ENCODE results near the gene STOML1. TPM values are rescaled to one million over a fixed set of nuclear protein-coding genes. Genes with fewer than 3 reads are reported as not detected.

STOML1 gene
- total RNA-seq, 4 donors from 2014 or later: 15.2 to 28.8 (median 16.9) TPM

DNA sequence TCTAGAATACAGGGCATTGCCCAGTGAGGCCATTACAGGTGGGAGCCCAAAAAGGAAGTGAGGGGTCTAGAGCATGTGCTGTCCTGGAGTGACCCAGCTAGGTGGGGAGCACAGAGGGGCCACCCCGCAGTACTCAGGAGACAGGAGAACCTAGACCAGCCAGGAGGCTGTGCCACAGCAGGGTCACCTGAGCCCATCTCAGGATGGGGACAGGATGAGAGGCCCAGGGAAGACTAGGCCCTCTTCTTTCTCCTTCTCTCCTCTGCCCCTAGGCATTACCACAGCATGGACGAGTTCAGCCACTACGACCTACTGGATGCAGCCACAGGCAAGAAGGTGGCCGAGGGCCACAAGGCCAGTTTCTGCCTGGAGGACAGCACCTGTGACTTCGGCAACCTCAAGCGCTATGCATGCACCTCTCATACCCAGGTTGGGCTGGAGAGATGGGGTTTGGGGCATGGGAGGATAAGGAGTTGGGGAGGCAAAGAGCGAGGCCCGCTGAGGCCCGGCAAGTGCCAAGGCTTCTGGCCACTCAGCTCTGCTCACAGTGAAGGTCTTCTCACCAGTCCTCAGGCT lies 45.2 kb downstream of the STOML1 start:
- no peak for DNase-seq

DNA sequence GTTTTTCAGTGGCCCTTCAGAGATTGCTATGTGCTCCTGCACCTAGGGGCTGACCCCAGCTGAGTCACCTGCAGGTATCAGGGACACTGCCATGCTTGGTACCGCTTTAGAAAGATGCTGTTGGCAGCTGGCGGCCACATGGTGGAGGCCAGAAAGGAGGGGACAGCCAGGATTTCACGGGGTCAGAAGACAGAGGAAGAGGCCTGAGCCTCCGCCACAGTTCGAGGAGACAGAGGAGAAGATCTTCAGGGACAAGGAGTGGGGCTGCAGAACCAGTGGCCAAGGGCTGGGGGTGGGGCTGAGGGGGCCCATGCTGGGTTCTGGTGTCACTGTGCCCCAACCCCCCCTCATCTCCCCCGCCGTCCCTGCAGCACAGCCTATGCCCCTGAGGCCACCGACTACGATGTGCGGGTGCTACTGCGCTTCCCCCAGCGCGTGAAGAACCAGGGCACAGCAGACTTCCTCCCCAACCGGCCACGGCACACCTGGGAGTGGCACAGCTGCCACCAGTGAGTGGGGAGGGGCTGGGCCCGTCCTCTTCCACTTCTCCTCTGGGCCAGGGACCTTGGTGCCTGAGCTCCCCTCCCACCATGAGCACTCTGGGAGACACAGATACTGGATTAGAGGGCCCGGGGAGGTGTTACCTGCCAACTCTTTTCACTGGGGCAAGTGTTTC lies 45.9 kb downstream of the STOML1 start:
- H3K4me1 ChIP-seq: peaks cover under 1 to 5% of the 10 kb centered on the region in 2 donors
- H3K9me3 ChIP-seq: no peaks in the 10 kb centered on the region
- no peak overlapping the region for H3K4me3 ChIP-seq
- TF ChIP-seq, protein P1, sequence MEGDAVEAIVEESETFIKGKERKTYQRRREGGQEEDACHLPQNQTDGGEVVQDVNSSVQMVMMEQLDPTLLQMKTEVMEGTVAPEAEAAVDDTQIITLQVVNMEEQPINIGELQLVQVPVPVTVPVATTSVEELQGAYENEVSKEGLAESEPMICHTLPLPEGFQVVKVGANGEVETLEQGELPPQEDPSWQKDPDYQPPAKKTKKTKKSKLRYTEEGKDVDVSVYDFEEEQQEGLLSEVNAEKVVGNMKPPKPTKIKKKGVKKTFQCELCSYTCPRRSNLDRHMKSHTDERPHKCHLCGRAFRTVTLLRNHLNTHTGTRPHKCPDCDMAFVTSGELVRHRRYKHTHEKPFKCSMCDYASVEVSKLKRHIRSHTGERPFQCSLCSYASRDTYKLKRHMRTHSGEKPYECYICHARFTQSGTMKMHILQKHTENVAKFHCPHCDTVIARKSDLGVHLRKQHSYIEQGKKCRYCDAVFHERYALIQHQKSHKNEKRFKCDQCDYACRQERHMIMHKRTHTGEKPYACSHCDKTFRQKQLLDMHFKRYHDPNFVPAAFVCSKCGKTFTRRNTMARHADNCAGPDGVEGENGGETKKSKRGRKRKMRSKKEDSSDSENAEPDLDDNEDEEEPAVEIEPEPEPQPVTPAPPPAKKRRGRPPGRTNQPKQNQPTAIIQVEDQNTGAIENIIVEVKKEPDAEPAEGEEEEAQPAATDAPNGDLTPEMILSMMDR (IDR thresholded peaks at IDR 0.05 in 4 of 5, conservative IDR thresholded peaks at IDR 0.05 in 1 of 5): no peak
- no peak for ATAC-seq
- no peak overlapping the region for H3K27ac ChIP-seq
- in situ Hi-C loops (cut with MboI; ENCODE audit: low sequenced_read_pairs in 4 of 4): no loop called here
- no peak for DNase-seq
- peaks cover 0 to 3% of the 10 kb centered on the region in 2 donors for H3K36me3 ChIP-seq
- intact Hi-C loops (cut with DNase I; ENCODE audit: low total_unique reads): no loop called here
- H3K27me3 ChIP-seq: no peaks in the 10 kb centered on the region

More for the DNA sequence above, 45.2 kb downstream of the STOML1 start:
- in situ Hi-C loops (cut with MboI; ENCODE audit: low sequenced_read_pairs in 4 of 4) (no loop called here), intact Hi-C loops (cut with DNase I; ENCODE audit: low total_unique reads) (no loop called here)
- ATAC-seq: no peak
- H3K27ac ChIP-seq: no peak overlapping the region
- no peaks in the 10 kb centered on the region for H3K9me3 ChIP-seq
- peaks cover 8 to 12% of the 10 kb centered on the region in 2 donors for H3K4me1 ChIP-seq
- TF ChIP-seq POLR2A (IDR thresholded peaks at IDR 0.05): no peak
- TF ChIP-seq, protein P1 (IDR thresholded peaks at IDR 0.05 in 4 of 5, conservative IDR thresholded peaks at IDR 0.05 in 1 of 5): no peak
- H3K27me3 ChIP-seq: no peaks in the 10 kb centered on the region
- no peak overlapping the region for H3K4me3 ChIP-seq
- H3K36me3 ChIP-seq: peaks cover 0 to 3% of the 10 kb centered on the region in 2 donors

DNA sequence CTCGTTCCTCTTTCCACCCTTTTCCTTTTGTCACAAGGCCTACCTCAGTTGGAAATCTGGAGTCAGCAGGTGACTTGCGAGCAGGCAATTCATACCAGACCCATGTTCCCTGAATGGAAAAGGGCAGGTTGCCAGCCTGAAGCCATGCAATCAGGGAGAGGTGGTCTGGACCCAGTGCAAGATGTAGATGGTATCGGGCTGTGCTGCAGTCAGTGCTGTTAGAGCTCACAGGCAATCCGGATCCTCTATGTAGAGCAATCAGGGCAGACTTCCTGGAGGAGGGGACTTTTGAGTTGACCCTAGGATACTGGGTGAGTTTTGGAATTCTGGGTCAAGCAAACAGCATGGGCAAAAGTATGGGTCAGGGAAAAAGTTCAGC lies 47.0 kb downstream of the STOML1 start:
- Histone ChIP-seq H3K27ac (no peak overlapping the region), H3K36me3 (peaks cover 0 to 3% of the 10 kb centered on the region in 2 donors), H3K27me3 (no peaks in the 10 kb centered on the region), H3K4me1 (no peaks in the 10 kb centered on the region), H3K4me3 (no peak overlapping the region), H3K9me3 (no peaks in the 10 kb centered on the region)
- in situ Hi-C loops (cut with MboI; ENCODE audit: low sequenced_read_pairs in 4 of 4): no loop called here
- TF ChIP-seq, protein P1 (IDR thresholded peaks at IDR 0.05 in 4 of 5, conservative IDR thresholded peaks at IDR 0.05 in 1 of 5): no peak
- TF ChIP-seq POLR2A (IDR thresholded peaks at IDR 0.05): no peak
- DNase-seq: no peak
- no peak for ATAC-seq
- intact Hi-C loops (cut with DNase I; ENCODE audit: low total_unique reads): no loop called here

DNA sequence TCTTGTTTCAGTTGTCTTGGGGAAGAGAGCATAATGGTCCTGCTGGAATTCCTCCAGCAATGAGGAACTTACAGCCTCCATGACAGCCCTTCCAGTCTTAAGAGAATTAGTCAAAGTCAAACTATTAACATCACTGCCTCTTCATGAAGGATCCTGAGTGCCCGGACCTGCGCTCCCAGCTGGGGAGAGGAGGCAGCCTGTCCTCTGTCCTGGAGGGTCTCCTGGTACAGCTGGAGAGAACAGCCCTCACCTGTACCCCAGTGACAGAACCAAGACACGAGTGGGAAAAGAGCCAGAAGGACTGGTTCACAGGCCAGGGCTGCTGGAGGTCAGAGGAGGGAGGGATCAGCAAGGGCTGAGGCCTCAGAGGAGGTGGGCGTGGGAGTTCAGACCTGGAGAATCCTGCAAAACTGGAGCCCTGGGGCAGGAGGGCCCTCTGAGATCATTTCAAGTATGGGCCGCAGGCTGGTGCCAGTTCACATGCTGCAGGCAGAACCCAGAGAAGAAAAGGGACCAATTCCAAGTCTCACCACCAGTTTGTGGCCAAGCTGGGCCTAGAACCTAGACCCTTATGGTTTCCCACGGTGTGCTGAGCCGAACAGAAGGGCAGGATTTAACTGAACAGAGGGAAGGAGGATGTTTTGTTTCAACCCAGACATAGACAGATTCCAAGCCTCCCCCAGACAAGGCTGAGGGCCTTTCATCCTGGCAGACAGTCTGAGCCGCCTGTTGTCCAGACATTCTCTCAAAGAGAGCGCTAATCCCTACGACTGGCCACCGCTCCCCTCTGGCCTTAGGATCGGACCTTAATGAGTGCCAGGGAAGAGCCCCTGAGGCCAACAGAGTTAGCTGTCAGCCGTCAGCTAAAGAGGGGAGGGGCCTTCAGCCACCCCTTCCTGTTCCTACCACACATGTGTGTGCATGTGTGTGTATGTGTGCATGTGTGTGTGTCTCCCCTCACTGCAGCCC lies 47.6 kb downstream of the STOML1 start:
- H3K27ac ChIP-seq: no peak overlapping the region

More for the DNA sequence above, 47.6 kb downstream of the STOML1 start:
- H3K27me3 ChIP-seq: no peaks in the 10 kb centered on the region
- intact Hi-C loops (cut with DNase I; ENCODE audit: low total_unique reads): no loop called here
- in situ Hi-C loops (cut with MboI; ENCODE audit: low sequenced_read_pairs in 4 of 4): no loop called here
- H3K4me3 ChIP-seq: no peak overlapping the region
- DNase-seq (no peak), ATAC-seq (no peak)
- H3K9me3 ChIP-seq: no peaks in the 10 kb centered on the region
- H3K4me1 ChIP-seq: no peaks in the 10 kb centered on the region
- TF ChIP-seq, protein P1 (IDR thresholded peaks at IDR 0.05 in 4 of 5, conservative IDR thresholded peaks at IDR 0.05 in 1 of 5): no peak
- no peak for TF ChIP-seq POLR2A (IDR thresholded peaks at IDR 0.05)
- H3K36me3 ChIP-seq: peaks cover 0 to 3% of the 10 kb centered on the region in 2 donors

Measured in gastrocnemius medialis (tissue), 4 donors.